Measurements from ENCODE around the gene SLC51B. TPM values are rescaled to one million over a fixed set of nuclear protein-coding genes. Genes with fewer than 3 reads are reported as not detected.
"Not testable (repeated sequence)": the region's sequence is repeated elsewhere in the genome, so short reads cannot be mapped to it uniquely, and the experiment has no call there.

SLC51B gene
- total RNA-seq, 3 donors from 2014 or later (not counting 1 experiment from before 2014, with no cell fraction given): not detected

- TF ChIP-seq CTCF (IDR thresholded peaks at IDR 0.05): no peak
- ATAC-seq (no peak), DNase-seq (no peak)
- Mint-ChIP-seq H3K36me3 (no peaks in the 10 kb centered on the region), H3K27ac (no peak overlapping the region), H3K4me1 (no peaks in the 10 kb centered on the region), H3K27me3 (ENCODE audit: low read depth in 2 of 2) (no peaks in the 10 kb centered on the region), H3K4me3 (no peak overlapping the region), H3K9me3 (no peaks in the 10 kb centered on the region)
- no peaks in the 10 kb centered on the region for H3K27me3 ChIP-seq (ENCODE audit: control insufficient read depth, insufficient read depth, low read length)
- H3K4me3 ChIP-seq (ENCODE audit: low read length): no peak overlapping the region
- H3K4me1 ChIP-seq (ENCODE audit: control insufficient read depth, insufficient read depth, low read length): no peaks in the 10 kb centered on the region
- H3K9me3 ChIP-seq (ENCODE audit: control insufficient read depth, insufficient read depth, low read length): no peaks in the 10 kb centered on the region
- 88% methylated on average over 2 of the region's 3 CpGs for WGBS (ENCODE audit: insufficient coverage)
- H3K27ac ChIP-seq (ENCODE audit: low read length): no peak overlapping the region
- intact Hi-C loops (cut with micrococcal nuclease): no loop called here
- H3K36me3 ChIP-seq (ENCODE audit: control insufficient read depth, insufficient read depth, low read length): peaks cover 8% of the 10 kb centered on the region
These were observed 40.2 kb upstream of the SLC51B start for GRCh38 chr15:65004993-65005392.

DNA sequence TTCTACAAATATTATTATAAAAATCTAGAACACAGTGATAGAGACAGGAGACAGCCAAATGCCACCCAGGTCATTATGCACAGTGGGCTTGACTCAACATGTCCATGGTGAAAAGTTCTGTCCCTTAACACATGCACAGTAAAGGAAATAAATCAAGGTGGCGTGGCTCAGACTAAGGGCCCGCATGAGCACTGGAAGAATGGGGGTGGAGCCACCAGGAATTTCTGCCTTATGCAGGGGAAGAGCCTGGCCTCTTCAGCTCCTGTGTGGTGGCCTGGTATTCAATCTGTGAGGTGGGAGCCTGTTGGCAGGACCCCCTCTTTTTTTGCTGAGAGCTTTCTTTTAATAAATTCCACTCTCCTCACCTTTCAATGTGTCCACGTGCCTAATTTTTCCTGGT is 38.3 kb upstream of the SLC51B start:
- intact Hi-C loops (cut with micrococcal nuclease): no loop called here
- ATAC-seq: no peak
- TF ChIP-seq CTCF (IDR thresholded peaks at IDR 0.05): no peak
- Histone ChIP-seq H3K27ac (ENCODE audit: low read length) (no peak overlapping the region), H3K4me1 (ENCODE audit: control insufficient read depth, insufficient read depth, low read length) (no peaks in the 10 kb centered on the region), H3K9me3 (ENCODE audit: control insufficient read depth, insufficient read depth, low read length) (no peaks in the 10 kb centered on the region), H3K27me3 (ENCODE audit: control insufficient read depth, insufficient read depth, low read length) (no peaks in the 10 kb centered on the region), H3K36me3 (ENCODE audit: control insufficient read depth, insufficient read depth, low read length) (peaks cover 12% of the 10 kb centered on the region), H3K4me3 (ENCODE audit: low read length) (no peak overlapping the region)
- no peaks in the 10 kb centered on the region for H3K9me3 Mint-ChIP-seq
- no peaks in the 10 kb centered on the region for H3K27me3 Mint-ChIP-seq (ENCODE audit: low read depth in 2 of 2)
- no peak for DNase-seq
- 94% methylated on average over 3 of the region's 3 CpGs for WGBS (ENCODE audit: insufficient coverage)
- H3K27ac Mint-ChIP-seq: no peak overlapping the region
- H3K36me3 Mint-ChIP-seq: no peaks in the 10 kb centered on the region
- H3K4me1 Mint-ChIP-seq: no peaks in the 10 kb centered on the region
- H3K4me3 Mint-ChIP-seq: no peak overlapping the region

DNA sequence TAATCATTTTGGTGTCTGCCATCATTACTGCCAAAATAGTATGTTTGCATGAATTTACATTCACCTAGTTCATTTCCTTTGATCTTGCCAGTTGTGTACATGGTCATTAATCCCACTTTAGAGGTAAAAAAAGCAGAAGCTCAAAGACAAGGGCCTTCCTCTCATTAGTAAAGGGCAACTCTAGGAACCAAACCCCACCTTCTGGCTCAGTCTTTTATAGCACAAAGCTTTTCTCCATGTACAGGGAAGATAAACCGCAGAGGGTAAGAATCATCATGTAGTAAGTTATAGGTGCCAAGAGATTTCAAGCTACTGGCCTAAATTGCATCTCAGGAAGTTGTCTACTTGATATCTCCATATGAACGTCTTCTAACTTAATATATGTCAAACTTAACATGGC is 36.2 kb upstream of the SLC51B start:
- H3K9me3 Mint-ChIP-seq: peaks cover 0 to 3% of the 10 kb centered on the region in 2 donors
- H3K9me3 ChIP-seq (ENCODE audit: control insufficient read depth, insufficient read depth, low read length): no peaks in the 10 kb centered on the region
- no peaks in the 10 kb centered on the region for H3K27me3 ChIP-seq (ENCODE audit: control insufficient read depth, insufficient read depth, low read length)
- ATAC-seq: no peak
- no peak for DNase-seq
- no peak overlapping the region for H3K4me3 ChIP-seq (ENCODE audit: low read length)
- H3K4me1 Mint-ChIP-seq: no peaks in the 10 kb centered on the region
- H3K27me3 Mint-ChIP-seq (ENCODE audit: low read depth in 2 of 2): no peaks in the 10 kb centered on the region
- no peak overlapping the region for H3K4me3 Mint-ChIP-seq
- peaks cover 14% of the 10 kb centered on the region for H3K36me3 Mint-ChIP-seq
- H3K27ac ChIP-seq (ENCODE audit: low read length): no peak overlapping the region
- no peak for TF ChIP-seq CTCF (IDR thresholded peaks at IDR 0.05)
- 62% methylated on average over 2 of the region's 2 CpGs for WGBS (ENCODE audit: insufficient coverage)
- no peaks in the 10 kb centered on the region for H3K4me1 ChIP-seq (ENCODE audit: control insufficient read depth, insufficient read depth, low read length)
- H3K36me3 ChIP-seq (ENCODE audit: control insufficient read depth, insufficient read depth, low read length): peaks cover 24% of the 10 kb centered on the region
- intact Hi-C loops (cut with micrococcal nuclease): no loop called here
- H3K27ac Mint-ChIP-seq: no peak overlapping the region

- H3K4me3 Mint-ChIP-seq; H3K27me3 ChIP-seq (ENCODE audit: control insufficient read depth, insufficient read depth, low read length); ATAC-seq; H3K4me1 Mint-ChIP-seq; DNase-seq; H3K4me3 ChIP-seq (ENCODE audit: low read length); H3K4me1 ChIP-seq (ENCODE audit: control insufficient read depth, insufficient read depth, low read length); intact Hi-C loops (cut with micrococcal nuclease); H3K27ac ChIP-seq (ENCODE audit: low read length); H3K27me3 Mint-ChIP-seq (ENCODE audit: low read depth in 2 of 2); H3K9me3 ChIP-seq (ENCODE audit: control insufficient read depth, insufficient read depth, low read length); H3K27ac Mint-ChIP-seq; H3K9me3 Mint-ChIP-seq: not testable (repeated sequence)
- peaks cover 36% of the 10 kb centered on the region for H3K36me3 ChIP-seq (ENCODE audit: control insufficient read depth, insufficient read depth, low read length)
- peaks cover 23% of the 10 kb centered on the region for H3K36me3 Mint-ChIP-seq
- WGBS (ENCODE audit: insufficient coverage): 94% methylated on average over 3 of the region's 4 CpGs
These were observed 34.0 kb upstream of the SLC51B start for GRCh38 chr15:65011198-65011597.

All from natural killer cell (primary cell).